GM19468 (cell line): ENCODE measurements around the gene LEFTY1.
"Not testable (repeated sequence)": the region's sequence is repeated elsewhere in the genome, so short reads cannot be mapped to it uniquely, and the experiment has no call there.

Experiments
- ATAC-seq: cut with Tn5 transposase; IDR thresholded peaks from one replicate; pipeline ENCODE4 v1.9.1; 2021; ENCODE audit warnings: mild to moderate bottlenecking, moderate library complexity, moderate number of reproducible peaks; ENCODE audit not compliant: unreplicated experiment; ENCODE audit errors: extremely low read depth

Gene LEFTY1

GRCh38 chr1:225888898-225889601 lies at the start of gene LEFTY1:
LEFTY1 (minus strand) TSS chr1:225889146; CDS start chr1:225889066, 80 bp downstream.
- ATAC-seq: no peak

GRCh38 chr1:225937048-225937968 lies 48.4 kb upstream of the LEFTY1 start:
- no peak for ATAC-seq

GRCh38 chr1:225936523-225936922 lies 47.6 kb upstream of the LEFTY1 start:
- no peak for ATAC-seq

GRCh38 chr1:225936086-225936485 lies 47.1 kb upstream of the LEFTY1 start:
- ATAC-seq: not testable (repeated sequence)

- ATAC-seq: no peak
Observed at GRCh38 chr1:225934711-225935110, 45.8 kb upstream of the LEFTY1 start.

GRCh38 chr1:225933072-225933471 lies 44.1 kb upstream of the LEFTY1 start:
- no peak for ATAC-seq

- no peak for ATAC-seq
Observed at GRCh38 chr1:225931270-225932136, 42.6 kb upstream of the LEFTY1 start.

GRCh38 chr1:225930566-225930965 lies 41.6 kb upstream of the LEFTY1 start:
- no peak for ATAC-seq

GRCh38 chr1:225929462-225929861 lies 40.5 kb upstream of the LEFTY1 start:
- ATAC-seq: not testable (repeated sequence)

GRCh38 chr1:225928186-225929175 lies 39.5 kb upstream of the LEFTY1 start:
- no peak for ATAC-seq

- no peak for ATAC-seq
Observed at GRCh38 chr1:225926551-225927113, 37.7 kb upstream of the LEFTY1 start.

GRCh38 chr1:225923692-225924555 lies 35.0 kb upstream of the LEFTY1 start, which contains the start of gene PYCR2:
PYCR2 (minus strand) TSS chr1:225924250; CDS start chr1:225924110, 140 bp downstream.
- ATAC-seq: peak; percentile 100

- no peak for ATAC-seq
Observed at GRCh38 chr1:225923381-225923691, 34.4 kb upstream of the LEFTY1 start.

- ATAC-seq: no peak
Observed at GRCh38 chr1:225921734-225922709, 33.1 kb upstream of the LEFTY1 start.

GRCh38 chr1:225919906-225920305 lies 31.0 kb upstream of the LEFTY1 start:
- ATAC-seq: no peak

- ATAC-seq: no peak
Observed at GRCh38 chr1:225918280-225918679, 29.3 kb upstream of the LEFTY1 start.

- no peak for ATAC-seq
Observed at GRCh38 chr1:225917536-225917935, 28.6 kb upstream of the LEFTY1 start.
